Duodenal mucosa (tissue), 2 donors: ENCODE measurements around the gene ATRN.

Source experiments
- H3K27ac ChIP-seq: one replicate; pipeline ENCODE4 v1.7.0; 2013; ENCODE audit warnings: low read depth, low read length
- H3K27me3 ChIP-seq, 2 donors: one replicate each; pipeline ENCODE4 v1.7.0; 2013; ENCODE audit warnings: low read length in 2 of 2, control low read depth in 1 of 2; ENCODE audit not compliant: insufficient read depth in 2 of 2, control insufficient read depth in 1 of 2
- H3K36me3 ChIP-seq, 2 donors: one replicate each; pipeline ENCODE4 v1.7.0; 2013; ENCODE audit warnings: low read length in 2 of 2, control low read depth in 1 of 2; ENCODE audit not compliant: insufficient read depth in 2 of 2, control insufficient read depth in 1 of 2
- H3K4me1 ChIP-seq, 2 donors: one replicate each; pipeline ENCODE4 v1.7.0; 2013; ENCODE audit warnings: low read length in 2 of 2, control low read depth in 1 of 2; ENCODE audit not compliant: insufficient read depth in 2 of 2, control insufficient read depth in 1 of 2
- H3K4me3 ChIP-seq, 2 donors: one replicate each; pipeline ENCODE4 v1.7.0; 2013; ENCODE audit warnings: low read length in 2 of 2, low read depth in 1 of 2
- H3K9ac ChIP-seq, 2 donors: one replicate each; pipeline ENCODE4 v1.7.0; 2013; ENCODE audit warnings: low read length in 2 of 2, low read depth in 1 of 2
- H3K9me3 ChIP-seq, 2 donors: one replicate each; pipeline ENCODE4 v1.7.0; 2013; ENCODE audit warnings: low read length in 2 of 2, control low read depth in 1 of 2; ENCODE audit not compliant: control insufficient read depth in 1 of 2

The ATRN gene

GRCh38 chr20:3541887-3542721 is 71.3 kb downstream of the ATRN start:
- peaks cover 9 to 38% of the 10 kb centered on the region in 2 donors for H3K36me3 ChIP-seq
- no peak overlapping the region for H3K9ac ChIP-seq
- no peaks in the 10 kb centered on the region for H3K9me3 ChIP-seq
- H3K4me3 ChIP-seq: no peak overlapping the region
- H3K27me3 ChIP-seq: no peaks in the 10 kb centered on the region
- no peaks in the 10 kb centered on the region for H3K4me1 ChIP-seq
- no peak overlapping the region for H3K27ac ChIP-seq

DNA sequence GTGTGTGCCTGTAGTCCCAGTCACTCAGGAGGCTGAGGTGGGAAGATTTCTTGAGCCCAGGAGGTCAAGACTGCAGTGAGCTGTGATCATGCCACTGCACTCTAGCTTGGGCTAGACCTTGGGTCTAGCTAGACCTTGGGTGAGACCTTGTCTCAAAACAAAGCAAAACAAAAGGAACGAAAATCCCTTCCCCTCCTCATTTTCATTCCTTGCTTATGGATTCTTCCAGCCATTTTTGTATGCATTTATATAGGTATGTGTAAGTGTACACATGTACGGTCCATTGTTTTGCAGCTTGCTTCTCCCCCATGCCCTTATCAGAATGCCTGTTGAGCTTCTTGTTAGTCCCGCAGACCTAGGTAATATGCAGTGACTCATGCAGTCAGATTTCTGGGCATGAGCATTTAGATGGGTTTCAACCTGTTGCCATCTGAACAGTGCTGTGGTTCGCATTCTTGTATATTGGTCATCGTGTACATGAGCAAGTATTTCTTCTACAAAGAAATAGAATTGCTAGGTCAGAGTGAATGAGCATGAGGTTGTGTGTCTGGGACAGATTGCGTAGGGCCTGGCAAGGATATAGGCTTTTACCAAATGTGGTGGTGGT is 73.2 kb downstream of the ATRN start:
- H3K4me3 ChIP-seq: no peak overlapping the region
- H3K27me3 ChIP-seq: no peaks in the 10 kb centered on the region
- no peak overlapping the region for H3K27ac ChIP-seq
- H3K36me3 ChIP-seq: peaks cover 0 to 40% of the 10 kb centered on the region in 2 donors
- no peaks in the 10 kb centered on the region for H3K4me1 ChIP-seq
- H3K9ac ChIP-seq: no peak overlapping the region
- no peaks in the 10 kb centered on the region for H3K9me3 ChIP-seq

- Histone ChIP-seq H3K36me3 (peaks cover under 1 to 54% of the 10 kb centered on the region in 2 donors), H3K27me3 (no peaks in the 10 kb centered on the region), H3K4me3 (no peak overlapping the region), H3K27ac (no peak overlapping the region), H3K9me3 (no peaks in the 10 kb centered on the region), H3K9ac (no peak overlapping the region), H3K4me1 (no peaks in the 10 kb centered on the region)
These were observed 74.6 kb downstream of the ATRN start for GRCh38 chr20:3545401-3545925.

- Histone ChIP-seq H3K9me3 (no peaks in the 10 kb centered on the region), H3K27me3 (no peaks in the 10 kb centered on the region), H3K9ac (no peak overlapping the region), H3K36me3 (peaks cover 15 to 71% of the 10 kb centered on the region in 2 donors), H3K27ac (no peak overlapping the region), H3K4me3 (no peak overlapping the region), H3K4me1 (no peaks in the 10 kb centered on the region)
These were observed 77.1 kb downstream of the ATRN start for GRCh38 chr20:3547906-3548305.

DNA sequence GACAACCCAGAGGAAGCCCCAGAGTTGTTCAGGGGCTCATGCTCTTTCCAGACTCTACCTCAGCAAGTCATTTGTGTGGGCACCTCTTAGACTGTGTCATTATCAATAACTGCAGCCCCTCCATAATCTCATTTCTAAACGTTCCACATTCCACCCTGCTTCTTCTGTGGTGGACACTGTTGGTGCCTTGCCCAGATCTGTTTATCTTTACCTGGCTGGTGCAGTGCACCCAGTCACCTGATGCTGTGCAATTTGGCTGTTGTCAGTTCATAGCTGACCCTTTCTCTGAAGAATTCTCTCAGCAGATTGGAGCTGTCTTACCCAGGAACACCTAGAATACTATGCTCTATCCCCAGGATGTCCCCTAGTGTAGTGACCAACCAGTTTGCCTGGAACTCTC is 80.0 kb downstream of the ATRN start:
- no peaks in the 10 kb centered on the region for H3K4me1 ChIP-seq

GRCh38 chr20:3551681-3552434 is 81.0 kb downstream of the ATRN start:
- no peak overlapping the region for H3K4me3 ChIP-seq
- peaks cover 18 to 54% of the 10 kb centered on the region in 2 donors for H3K36me3 ChIP-seq
- no peaks in the 10 kb centered on the region for H3K9me3 ChIP-seq
- no peaks in the 10 kb centered on the region for H3K4me1 ChIP-seq
- no peak overlapping the region for H3K27ac ChIP-seq
- no peaks in the 10 kb centered on the region for H3K27me3 ChIP-seq
- H3K9ac ChIP-seq: no peak overlapping the region

More for the DNA sequence above, 80.0 kb downstream of the ATRN start:
- no peak overlapping the region for H3K27ac ChIP-seq
- no peaks in the 10 kb centered on the region for H3K9me3 ChIP-seq
- no peaks in the 10 kb centered on the region for H3K27me3 ChIP-seq
- no peak overlapping the region for H3K4me3 ChIP-seq
- H3K36me3 ChIP-seq: peaks cover 15 to 63% of the 10 kb centered on the region in 2 donors
- H3K9ac ChIP-seq: no peak overlapping the region

GRCh38 chr20:3553663-3554062 is 82.8 kb downstream of the ATRN start:
- Histone ChIP-seq H3K4me3 (no peak overlapping the region), H3K9me3 (no peaks in the 10 kb centered on the region), H3K36me3 (peaks cover 18 to 44% of the 10 kb centered on the region in 2 donors), H3K9ac (no peak overlapping the region), H3K27me3 (no peaks in the 10 kb centered on the region), H3K4me1 (no peaks in the 10 kb centered on the region), H3K27ac (no peak overlapping the region)

DNA sequence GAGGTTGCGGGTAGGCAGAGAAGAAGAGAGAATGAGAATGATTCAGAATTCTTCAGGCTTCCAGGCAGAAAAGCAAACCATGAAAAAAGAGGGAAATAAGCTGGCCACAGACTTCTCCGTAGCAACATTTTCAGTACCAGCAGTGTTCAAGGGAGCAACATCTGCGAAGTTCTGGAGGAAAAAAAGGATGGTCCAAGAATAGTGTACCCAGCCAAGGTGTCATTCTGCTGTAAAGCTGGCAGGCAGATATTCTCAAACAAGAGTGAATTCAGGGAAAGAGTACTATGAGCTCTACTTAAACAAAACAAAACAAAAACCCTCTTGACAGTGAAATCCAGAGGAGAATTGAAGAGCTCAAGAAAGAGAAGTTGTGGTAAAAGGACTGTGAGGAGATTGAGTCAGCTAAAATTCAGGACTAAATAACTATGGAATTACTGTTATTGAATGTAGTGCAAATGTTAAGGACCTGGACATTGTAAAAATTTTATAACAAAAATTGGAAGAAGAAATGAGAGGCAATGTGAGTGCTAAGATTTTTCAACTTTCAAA is 86.5 kb downstream of the ATRN start:
- Histone ChIP-seq H3K4me1 (no peaks in the 10 kb centered on the region), H3K9me3 (no peaks in the 10 kb centered on the region), H3K4me3 (no peak overlapping the region), H3K27me3 (no peaks in the 10 kb centered on the region), H3K36me3 (peaks cover 11 to 23% of the 10 kb centered on the region in 2 donors), H3K27ac (no peak overlapping the region), H3K9ac (no peak overlapping the region)

- Histone ChIP-seq H3K4me1 (no peaks in the 10 kb centered on the region), H3K9me3 (no peaks in the 10 kb centered on the region), H3K4me3 (no peak overlapping the region), H3K27ac (no peak overlapping the region), H3K27me3 (no peaks in the 10 kb centered on the region), H3K9ac (no peak overlapping the region), H3K36me3 (peaks cover 16 to 26% of the 10 kb centered on the region in 2 donors)
These were observed 88.4 kb downstream of the ATRN start for GRCh38 chr20:3559231-3559630.
